Measurements from ENCODE around the gene POP4.

DNA sequence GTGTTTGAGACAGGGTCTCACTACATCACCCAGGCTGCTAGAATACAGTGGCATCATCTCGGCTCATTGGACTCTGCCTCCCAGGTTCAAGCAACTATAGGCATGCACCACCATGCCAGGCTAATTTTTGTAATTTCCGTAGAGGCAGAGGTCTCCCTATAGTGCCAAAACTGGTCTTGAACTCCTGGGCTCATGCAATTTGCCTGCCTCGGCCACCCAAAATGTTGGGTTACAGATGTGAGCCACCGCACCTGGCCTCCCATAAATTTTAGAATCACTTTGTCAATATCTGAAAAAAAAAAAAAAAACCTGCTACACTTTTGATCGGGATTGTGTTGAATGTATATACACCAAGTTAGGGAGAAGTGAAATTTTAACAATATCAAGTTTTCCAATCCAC is 47.3 kb downstream of the POP4 start:
- TF ChIP-seq, protein P1, sequence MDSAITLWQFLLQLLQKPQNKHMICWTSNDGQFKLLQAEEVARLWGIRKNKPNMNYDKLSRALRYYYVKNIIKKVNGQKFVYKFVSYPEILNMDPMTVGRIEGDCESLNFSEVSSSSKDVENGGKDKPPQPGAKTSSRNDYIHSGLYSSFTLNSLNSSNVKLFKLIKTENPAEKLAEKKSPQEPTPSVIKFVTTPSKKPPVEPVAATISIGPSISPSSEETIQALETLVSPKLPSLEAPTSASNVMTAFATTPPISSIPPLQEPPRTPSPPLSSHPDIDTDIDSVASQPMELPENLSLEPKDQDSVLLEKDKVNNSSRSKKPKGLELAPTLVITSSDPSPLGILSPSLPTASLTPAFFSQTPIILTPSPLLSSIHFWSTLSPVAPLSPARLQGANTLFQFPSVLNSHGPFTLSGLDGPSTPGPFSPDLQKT (IDR thresholded peaks at IDR 0.05; ENCODE audit: borderline replicate concordance, low read depth, low read length): no peak
- TF ChIP-seq ZNF621 (tag by site-specific recombination; IDR thresholded peaks at IDR 0.05): no peak
- TF ChIP-seq, protein P2, sequence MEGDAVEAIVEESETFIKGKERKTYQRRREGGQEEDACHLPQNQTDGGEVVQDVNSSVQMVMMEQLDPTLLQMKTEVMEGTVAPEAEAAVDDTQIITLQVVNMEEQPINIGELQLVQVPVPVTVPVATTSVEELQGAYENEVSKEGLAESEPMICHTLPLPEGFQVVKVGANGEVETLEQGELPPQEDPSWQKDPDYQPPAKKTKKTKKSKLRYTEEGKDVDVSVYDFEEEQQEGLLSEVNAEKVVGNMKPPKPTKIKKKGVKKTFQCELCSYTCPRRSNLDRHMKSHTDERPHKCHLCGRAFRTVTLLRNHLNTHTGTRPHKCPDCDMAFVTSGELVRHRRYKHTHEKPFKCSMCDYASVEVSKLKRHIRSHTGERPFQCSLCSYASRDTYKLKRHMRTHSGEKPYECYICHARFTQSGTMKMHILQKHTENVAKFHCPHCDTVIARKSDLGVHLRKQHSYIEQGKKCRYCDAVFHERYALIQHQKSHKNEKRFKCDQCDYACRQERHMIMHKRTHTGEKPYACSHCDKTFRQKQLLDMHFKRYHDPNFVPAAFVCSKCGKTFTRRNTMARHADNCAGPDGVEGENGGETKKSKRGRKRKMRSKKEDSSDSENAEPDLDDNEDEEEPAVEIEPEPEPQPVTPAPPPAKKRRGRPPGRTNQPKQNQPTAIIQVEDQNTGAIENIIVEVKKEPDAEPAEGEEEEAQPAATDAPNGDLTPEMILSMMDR (tag by site-specific recombination; IDR thresholded peaks at IDR 0.05): no peak
- TF ChIP-seq, protein P3, sequence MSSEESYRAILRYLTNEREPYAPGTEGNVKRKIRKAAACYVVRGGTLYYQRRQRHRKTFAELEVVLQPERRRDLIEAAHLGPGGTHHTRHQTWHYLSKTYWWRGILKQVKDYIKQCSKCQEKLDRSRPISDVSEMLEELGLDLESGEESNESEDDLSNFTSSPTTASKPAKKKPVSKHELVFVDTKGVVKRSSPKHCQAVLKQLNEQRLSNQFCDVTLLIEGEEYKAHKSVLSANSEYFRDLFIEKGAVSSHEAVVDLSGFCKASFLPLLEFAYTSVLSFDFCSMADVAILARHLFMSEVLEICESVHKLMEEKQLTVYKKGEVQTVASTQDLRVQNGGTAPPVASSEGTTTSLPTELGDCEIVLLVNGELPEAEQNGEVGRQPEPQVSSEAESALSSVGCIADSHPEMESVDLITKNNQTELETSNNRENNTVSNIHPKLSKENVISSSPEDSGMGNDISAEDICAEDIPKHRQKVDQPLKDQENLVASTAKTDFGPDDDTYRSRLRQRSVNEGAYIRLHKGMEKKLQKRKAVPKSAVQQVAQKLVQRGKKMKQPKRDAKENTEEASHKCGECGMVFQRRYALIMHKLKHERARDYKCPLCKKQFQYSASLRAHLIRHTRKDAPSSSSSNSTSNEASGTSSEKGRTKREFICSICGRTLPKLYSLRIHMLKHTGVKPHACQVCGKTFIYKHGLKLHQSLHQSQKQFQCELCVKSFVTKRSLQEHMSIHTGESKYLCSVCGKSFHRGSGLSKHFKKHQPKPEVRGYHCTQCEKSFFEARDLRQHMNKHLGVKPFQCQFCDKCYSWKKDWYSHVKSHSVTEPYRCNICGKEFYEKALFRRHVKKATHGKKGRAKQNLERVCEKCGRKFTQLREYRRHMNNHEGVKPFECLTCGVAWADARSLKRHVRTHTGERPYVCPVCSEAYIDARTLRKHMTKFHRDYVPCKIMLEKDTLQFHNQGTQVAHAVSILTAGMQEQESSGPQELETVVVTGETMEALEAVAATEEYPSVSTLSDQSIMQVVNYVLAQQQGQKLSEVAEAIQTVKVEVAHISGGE (tag by site-specific recombination; conservative IDR thresholded peaks at IDR 0.05; ENCODE audit: low read depth): no peak
- TF ChIP-seq ZNF16 (tag by site-specific recombination; IDR thresholded peaks at IDR 0.05; ENCODE audit: low read depth): no peak
- TF ChIP-seq ZNF785 (tag by site-specific recombination; IDR thresholded peaks at IDR 0.05): no peak
- no peak for TF ChIP-seq ZXDB (tag by site-specific recombination; IDR thresholded peaks at IDR 0.05)
- TF ChIP-seq YY1 (tag by site-specific recombination; IDR thresholded peaks at IDR 0.05): no peak
- TF ChIP-seq, protein P4, sequence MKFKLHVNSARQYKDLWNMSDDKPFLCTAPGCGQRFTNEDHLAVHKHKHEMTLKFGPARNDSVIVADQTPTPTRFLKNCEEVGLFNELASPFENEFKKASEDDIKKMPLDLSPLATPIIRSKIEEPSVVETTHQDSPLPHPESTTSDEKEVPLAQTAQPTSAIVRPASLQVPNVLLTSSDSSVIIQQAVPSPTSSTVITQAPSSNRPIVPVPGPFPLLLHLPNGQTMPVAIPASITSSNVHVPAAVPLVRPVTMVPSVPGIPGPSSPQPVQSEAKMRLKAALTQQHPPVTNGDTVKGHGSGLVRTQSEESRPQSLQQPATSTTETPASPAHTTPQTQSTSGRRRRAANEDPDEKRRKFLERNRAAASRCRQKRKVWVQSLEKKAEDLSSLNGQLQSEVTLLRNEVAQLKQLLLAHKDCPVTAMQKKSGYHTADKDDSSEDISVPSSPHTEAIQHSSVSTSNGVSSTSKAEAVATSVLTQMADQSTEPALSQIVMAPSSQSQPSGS (tag by site-specific recombination; IDR thresholded peaks at IDR 0.05; ENCODE audit: low read depth): no peak
- TF ChIP-seq, protein P5, sequence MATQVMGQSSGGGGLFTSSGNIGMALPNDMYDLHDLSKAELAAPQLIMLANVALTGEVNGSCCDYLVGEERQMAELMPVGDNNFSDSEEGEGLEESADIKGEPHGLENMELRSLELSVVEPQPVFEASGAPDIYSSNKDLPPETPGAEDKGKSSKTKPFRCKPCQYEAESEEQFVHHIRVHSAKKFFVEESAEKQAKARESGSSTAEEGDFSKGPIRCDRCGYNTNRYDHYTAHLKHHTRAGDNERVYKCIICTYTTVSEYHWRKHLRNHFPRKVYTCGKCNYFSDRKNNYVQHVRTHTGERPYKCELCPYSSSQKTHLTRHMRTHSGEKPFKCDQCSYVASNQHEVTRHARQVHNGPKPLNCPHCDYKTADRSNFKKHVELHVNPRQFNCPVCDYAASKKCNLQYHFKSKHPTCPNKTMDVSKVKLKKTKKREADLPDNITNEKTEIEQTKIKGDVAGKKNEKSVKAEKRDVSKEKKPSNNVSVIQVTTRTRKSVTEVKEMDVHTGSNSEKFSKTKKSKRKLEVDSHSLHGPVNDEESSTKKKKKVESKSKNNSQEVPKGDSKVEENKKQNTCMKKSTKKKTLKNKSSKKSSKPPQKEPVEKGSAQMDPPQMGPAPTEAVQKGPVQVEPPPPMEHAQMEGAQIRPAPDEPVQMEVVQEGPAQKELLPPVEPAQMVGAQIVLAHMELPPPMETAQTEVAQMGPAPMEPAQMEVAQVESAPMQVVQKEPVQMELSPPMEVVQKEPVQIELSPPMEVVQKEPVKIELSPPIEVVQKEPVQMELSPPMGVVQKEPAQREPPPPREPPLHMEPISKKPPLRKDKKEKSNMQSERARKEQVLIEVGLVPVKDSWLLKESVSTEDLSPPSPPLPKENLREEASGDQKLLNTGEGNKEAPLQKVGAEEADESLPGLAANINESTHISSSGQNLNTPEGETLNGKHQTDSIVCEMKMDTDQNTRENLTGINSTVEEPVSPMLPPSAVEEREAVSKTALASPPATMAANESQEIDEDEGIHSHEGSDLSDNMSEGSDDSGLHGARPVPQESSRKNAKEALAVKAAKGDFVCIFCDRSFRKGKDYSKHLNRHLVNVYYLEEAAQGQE (tag by site-specific recombination; IDR thresholded peaks at IDR 0.05): no peak
- TF ChIP-seq, protein P6, sequence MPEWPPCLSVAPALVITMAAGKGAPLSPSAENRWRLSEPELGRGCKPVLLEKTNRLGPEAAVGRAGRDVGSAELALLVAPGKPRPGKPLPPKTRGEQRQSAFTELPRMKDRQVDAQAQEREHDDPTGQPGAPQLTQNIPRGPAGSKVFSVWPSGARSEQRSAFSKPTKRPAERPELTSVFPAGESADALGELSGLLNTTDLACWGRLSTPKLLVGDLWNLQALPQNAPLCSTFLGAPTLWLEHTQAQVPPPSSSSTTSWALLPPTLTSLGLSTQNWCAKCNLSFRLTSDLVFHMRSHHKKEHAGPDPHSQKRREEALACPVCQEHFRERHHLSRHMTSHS (tag by site-specific recombination; IDR thresholded peaks at IDR 0.05): no peak
- TF ChIP-seq ZSCAN30 (tag by site-specific recombination; IDR thresholded peaks at IDR 0.05): no peak

Measured in HEK293 (cell line).